ENCODE results near the gene ANKRD1.

DNA sequence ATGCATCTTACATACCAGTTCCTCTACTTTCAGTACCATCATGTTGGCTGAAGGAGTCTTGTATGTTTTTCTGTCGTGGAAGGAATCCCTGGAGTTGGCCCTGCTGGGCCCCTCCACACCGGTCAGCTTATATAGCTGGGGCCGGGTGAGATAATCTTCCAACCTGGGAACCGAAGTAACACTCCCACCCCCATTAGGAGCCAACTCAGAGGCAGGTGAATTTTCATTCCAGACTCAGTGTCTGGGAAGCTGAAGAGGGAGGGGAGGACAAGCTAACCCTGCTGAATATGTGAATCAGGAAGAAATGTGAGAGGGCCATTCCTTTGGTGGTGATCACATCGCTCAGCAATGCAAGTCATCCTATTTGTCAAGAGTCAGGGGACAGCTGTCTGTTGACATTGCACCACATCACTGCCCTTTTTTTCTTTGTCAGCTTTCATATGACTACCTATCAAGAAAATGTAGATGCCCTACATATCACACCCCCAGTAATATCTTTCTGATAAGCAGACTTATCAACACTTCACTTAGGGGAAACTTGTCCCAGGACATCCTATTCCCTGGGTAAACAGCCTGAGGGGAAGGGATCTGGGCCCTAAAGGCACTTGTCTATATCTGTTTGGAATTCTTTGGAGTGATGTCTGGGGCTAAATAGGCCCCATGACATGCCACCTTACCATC lies at the start of gene ANKRD1:
- TF ChIP-seq, protein P1, sequence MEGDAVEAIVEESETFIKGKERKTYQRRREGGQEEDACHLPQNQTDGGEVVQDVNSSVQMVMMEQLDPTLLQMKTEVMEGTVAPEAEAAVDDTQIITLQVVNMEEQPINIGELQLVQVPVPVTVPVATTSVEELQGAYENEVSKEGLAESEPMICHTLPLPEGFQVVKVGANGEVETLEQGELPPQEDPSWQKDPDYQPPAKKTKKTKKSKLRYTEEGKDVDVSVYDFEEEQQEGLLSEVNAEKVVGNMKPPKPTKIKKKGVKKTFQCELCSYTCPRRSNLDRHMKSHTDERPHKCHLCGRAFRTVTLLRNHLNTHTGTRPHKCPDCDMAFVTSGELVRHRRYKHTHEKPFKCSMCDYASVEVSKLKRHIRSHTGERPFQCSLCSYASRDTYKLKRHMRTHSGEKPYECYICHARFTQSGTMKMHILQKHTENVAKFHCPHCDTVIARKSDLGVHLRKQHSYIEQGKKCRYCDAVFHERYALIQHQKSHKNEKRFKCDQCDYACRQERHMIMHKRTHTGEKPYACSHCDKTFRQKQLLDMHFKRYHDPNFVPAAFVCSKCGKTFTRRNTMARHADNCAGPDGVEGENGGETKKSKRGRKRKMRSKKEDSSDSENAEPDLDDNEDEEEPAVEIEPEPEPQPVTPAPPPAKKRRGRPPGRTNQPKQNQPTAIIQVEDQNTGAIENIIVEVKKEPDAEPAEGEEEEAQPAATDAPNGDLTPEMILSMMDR (IDR thresholded peaks at IDR 0.05; ENCODE audit: low read depth, low read length), result no peak
- TF ChIP-seq POLR2A (IDR thresholded peaks at IDR 0.05; ENCODE audit: extremely low read depth, insufficient read length), result no peak
- TF ChIP-seq, protein P2, sequence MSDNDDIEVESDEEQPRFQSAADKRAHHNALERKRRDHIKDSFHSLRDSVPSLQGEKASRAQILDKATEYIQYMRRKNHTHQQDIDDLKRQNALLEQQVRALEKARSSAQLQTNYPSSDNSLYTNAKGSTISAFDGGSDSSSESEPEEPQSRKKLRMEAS (IDR thresholded peaks at IDR 0.05; ENCODE audit: low read depth, low read length), result no peak
